ENCODE measurements around the gene RPL5.

RPL5 gene

GRCh38 chr1:92817137-92817697 is 14.6 kb upstream of the RPL5 start:
- CTCF ChIA-PET: interaction anchor here (1.0 to 8.1 kb wide), 12 partner anchors 9 to 508 kb away, joined by 3 to 113 read pairs (median 6); partner anchors contain the start of gene RPL5

GRCh38 chr1:92817986-92818764 is 13.7 kb upstream of the RPL5 start:
- no peak for DNase-seq (ENCODE audit: low read depth, low spot score)
- ChIA-PET CTCF (interaction anchor here (0.6 to 8.1 kb wide), 27 partner anchors 8 to 509 kb away, joined by 3 to 113 read pairs (median 4); partner anchors contain the start of genes EVI5 and RPL5), POLR2A (no interaction called here)
- no peak overlapping the region for H3K4me3 ChIP-seq (ENCODE audit: low read depth, low read length)
- peak; percentile 70 for TF ChIP-seq CTCF (IDR thresholded peaks at IDR 0.05; ENCODE audit: insufficient read depth, low read length, missing control alignments)

More at GRCh38 chr1:92817137-92817697, 14.6 kb upstream of the RPL5 start:
- DNase-seq (ENCODE audit: low read depth, low spot score): no peak
- POLR2A ChIA-PET: no interaction called here
- no peak overlapping the region for H3K4me3 ChIP-seq (ENCODE audit: low read depth, low read length)
- TF ChIP-seq CTCF (IDR thresholded peaks at IDR 0.05; ENCODE audit: insufficient read depth, low read length, missing control alignments): no peak

DNA sequence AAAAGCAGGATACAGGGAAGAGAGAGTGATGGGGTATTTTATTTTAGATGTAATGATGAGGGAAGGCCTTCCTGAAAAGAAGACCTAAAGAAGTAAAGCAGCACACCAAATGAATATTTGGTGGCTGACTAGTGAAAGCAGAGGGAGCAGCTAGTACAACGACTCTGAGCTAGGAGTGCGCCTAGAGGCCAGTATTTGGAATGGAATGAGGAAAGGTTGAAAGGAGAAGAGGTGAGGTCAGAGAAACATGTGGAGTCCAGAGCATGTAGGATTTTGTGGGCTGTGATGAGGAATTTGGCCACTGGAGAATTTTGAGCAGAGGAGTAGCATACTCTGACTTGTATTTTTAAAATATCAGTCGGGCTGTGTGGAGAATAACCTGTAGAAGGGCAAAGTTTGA is 11.8 kb upstream of the RPL5 start:
- CTCF ChIA-PET: interaction anchor here (0.8 to 8.1 kb wide), 10 partner anchors 8 to 511 kb away, joined by 3 to 113 read pairs (median 13); partner anchors contain the start of gene RPL5
- POLR2A ChIA-PET: no interaction called here

GRCh38 chr1:92820551-92820950 is 11.3 kb upstream of the RPL5 start:
- DNase-seq (ENCODE audit: low read depth, low spot score): no peak
- no peak overlapping the region for H3K4me3 ChIP-seq (ENCODE audit: low read depth, low read length)
- ChIA-PET CTCF (interaction anchor here (0.8 to 8.1 kb wide), 5 partner anchors 9 to 73 kb away, joined by 3 to 113 read pairs (median 5); partner anchors contain the start of gene RPL5), POLR2A (no interaction called here)
- no peak for TF ChIP-seq CTCF (IDR thresholded peaks at IDR 0.05; ENCODE audit: insufficient read depth, low read length, missing control alignments)

More for the DNA sequence above, 11.8 kb upstream of the RPL5 start:
- TF ChIP-seq CTCF (IDR thresholded peaks at IDR 0.05; ENCODE audit: insufficient read depth, low read length, missing control alignments): no peak
- H3K4me3 ChIP-seq (ENCODE audit: low read depth, low read length): no peak overlapping the region
- DNase-seq (ENCODE audit: low read depth, low spot score): no peak

- H3K4me3 ChIP-seq (ENCODE audit: low read depth, low read length): no peak overlapping the region
- CTCF ChIA-PET: interaction anchor here (8.1 kb wide), 1 partner anchor 8 kb away, joined by 65 read pairs; the partner anchor contains the start of gene RPL5
- TF ChIP-seq CTCF (IDR thresholded peaks at IDR 0.05; ENCODE audit: insufficient read depth, low read length, missing control alignments): no peak
- POLR2A ChIA-PET: no interaction called here
- DNase-seq (ENCODE audit: low read depth, low spot score): no peak
Observed at GRCh38 chr1:92822879-92823278, 9.0 kb upstream of the RPL5 start.

DNA sequence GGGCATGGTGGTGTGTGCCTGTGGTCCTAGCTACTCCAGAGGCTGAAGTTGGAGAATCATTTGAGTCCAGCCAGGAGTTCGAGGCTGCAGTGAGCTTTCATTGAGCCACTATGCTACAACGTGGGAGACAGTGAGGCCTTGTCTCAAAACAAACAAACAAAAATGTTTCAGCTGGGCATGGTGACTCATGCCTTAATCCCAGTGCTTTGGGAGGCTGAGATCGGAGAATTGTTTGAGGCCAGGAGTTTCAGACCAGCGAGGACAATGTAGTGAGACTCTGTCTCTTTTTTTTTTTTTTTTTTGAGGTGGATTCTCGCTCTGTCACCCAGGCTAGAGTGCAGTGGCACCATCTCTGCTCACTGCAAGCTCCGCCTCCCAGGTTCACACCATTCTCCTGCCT is 5.0 kb upstream of the RPL5 start:
- DNase-seq (ENCODE audit: low read depth, low spot score): no peak
- no peak overlapping the region for H3K4me3 ChIP-seq (ENCODE audit: low read depth, low read length)
- POLR2A ChIA-PET: no interaction called here
- no peak for TF ChIP-seq CTCF (IDR thresholded peaks at IDR 0.05; ENCODE audit: insufficient read depth, low read length, missing control alignments)
- CTCF ChIA-PET: interaction anchor here (0.9 to 2.8 kb wide), 2 partner anchors 8 to 78 kb away, joined by 5 to 20 read pairs; no protein-coding TSS in a partner anchor
